ENCODE data around the gene PSMA1. TPM values are rescaled to one million over a fixed set of nuclear protein-coding genes. Genes with fewer than 3 reads are reported as not detected.
"Not testable (repeated sequence)": the region's sequence is repeated elsewhere in the genome, so short reads cannot be mapped to it uniquely, and the experiment has no call there.

Gene PSMA1
- total RNA-seq, 2 experiments from 2014 or later = 171 to 173 TPM

DNA sequence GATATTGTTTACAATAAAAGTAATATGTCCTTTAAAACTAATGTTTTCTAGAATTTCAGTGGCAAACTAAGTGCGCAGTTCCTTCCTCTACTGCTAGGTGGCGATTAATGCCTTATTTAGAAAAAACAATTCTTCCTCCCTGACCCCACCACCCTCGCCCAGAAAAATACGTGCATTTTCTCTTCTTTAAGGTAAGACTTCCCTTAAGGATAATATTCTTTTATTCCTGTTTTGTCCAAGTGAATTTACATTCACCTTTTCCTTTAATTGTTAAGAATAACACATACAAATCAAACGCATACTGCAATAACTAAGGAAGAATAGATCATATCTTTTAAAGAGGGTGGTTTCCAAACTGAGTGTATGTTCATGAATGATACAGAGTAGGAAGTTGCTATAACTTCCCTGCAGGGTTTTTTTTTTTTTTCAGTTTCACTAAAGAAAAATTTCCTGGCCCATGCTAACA, 17.0 kb upstream of the PSMA1 start:
- H3K4me3 ChIP-seq (ENCODE audit: low read depth, low read length, poor library complexity, severe bottlenecking) = no peak overlapping the region
- H3K4me2 ChIP-seq (ENCODE audit: low read length) = peak overlapping the region; percentile 19
- H3K36me3 ChIP-seq (ENCODE audit: insufficient read depth, low read length) = no peaks in the 10 kb centered on the region
- H4K20me1 ChIP-seq (ENCODE audit: insufficient read depth, low read length) = no peaks in the 10 kb centered on the region
- no peaks in the 10 kb centered on the region for H3K79me2 ChIP-seq (ENCODE audit: insufficient read depth, low read depth, low read length)
- no peaks in the 10 kb centered on the region for H3K9me3 ChIP-seq (ENCODE audit: low read length)
- BruUV-seq (replicated peaks) = no TSS peak
- H2AFZ ChIP-seq (ENCODE audit: low read length) = no peak overlapping the region; the same call in 1 of the 2 replicates
- no peak for TF ChIP-seq EZH2phosphoT487 (IDR thresholded peaks at IDR 0.05; ENCODE audit: borderline replicate concordance, low read depth, low read length)
- TF ChIP-seq, protein P1, sequence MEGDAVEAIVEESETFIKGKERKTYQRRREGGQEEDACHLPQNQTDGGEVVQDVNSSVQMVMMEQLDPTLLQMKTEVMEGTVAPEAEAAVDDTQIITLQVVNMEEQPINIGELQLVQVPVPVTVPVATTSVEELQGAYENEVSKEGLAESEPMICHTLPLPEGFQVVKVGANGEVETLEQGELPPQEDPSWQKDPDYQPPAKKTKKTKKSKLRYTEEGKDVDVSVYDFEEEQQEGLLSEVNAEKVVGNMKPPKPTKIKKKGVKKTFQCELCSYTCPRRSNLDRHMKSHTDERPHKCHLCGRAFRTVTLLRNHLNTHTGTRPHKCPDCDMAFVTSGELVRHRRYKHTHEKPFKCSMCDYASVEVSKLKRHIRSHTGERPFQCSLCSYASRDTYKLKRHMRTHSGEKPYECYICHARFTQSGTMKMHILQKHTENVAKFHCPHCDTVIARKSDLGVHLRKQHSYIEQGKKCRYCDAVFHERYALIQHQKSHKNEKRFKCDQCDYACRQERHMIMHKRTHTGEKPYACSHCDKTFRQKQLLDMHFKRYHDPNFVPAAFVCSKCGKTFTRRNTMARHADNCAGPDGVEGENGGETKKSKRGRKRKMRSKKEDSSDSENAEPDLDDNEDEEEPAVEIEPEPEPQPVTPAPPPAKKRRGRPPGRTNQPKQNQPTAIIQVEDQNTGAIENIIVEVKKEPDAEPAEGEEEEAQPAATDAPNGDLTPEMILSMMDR (conservative IDR thresholded peaks at IDR 0.05; ENCODE audit: low read length) = peak; percentile 92
- DNase-seq (ENCODE audit: low spot score) = peak; percentile 40
- H3K9me2 ChIP-seq (ENCODE audit: insufficient read depth, low read length) = no peaks in the 10 kb centered on the region
- intact Hi-C loops (cut with micrococcal nuclease; ENCODE audit: unreplicated experiment) = loop anchor here (1.0 to 10.0 kb wide), 3 partner anchors 100 to 370 kb away; no protein-coding TSS in a partner anchor
- H3K4me1 ChIP-seq (ENCODE audit: insufficient read depth, low read length, poor library complexity, severe bottlenecking) = no peaks in the 10 kb centered on the region
- ChIA-PET CTCF (ENCODE audit: unreplicated experiment) (no interaction called here), POLR2A (interaction anchor here (1.0 kb wide), 1 partner anchor 71 kb away, joined by 3 read pairs; no protein-coding TSS in a partner anchor)
- H3K27ac ChIP-seq (ENCODE audit: low read depth, low read length, poor library complexity, severe bottlenecking) = no peak overlapping the region

DNA sequence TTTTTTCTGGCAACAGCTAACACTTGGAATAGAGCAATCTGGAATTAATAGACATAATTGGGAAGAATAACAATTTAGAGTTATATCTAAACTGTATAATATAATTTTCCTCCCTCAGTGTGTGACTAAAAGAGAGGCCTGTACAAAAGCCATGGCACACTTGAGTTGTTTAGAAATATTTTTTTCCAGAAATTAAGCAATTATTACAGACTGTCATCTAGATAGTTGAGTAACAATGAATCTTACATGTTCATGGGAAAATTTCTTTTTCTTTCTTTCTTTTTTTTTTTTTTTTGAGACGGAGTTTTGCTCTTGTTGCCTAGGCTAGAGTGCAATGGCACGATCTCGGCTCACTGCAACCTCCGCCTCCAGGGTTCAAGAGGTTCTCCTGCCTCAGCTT, 15.0 kb upstream of the PSMA1 start:
- H3K36me3 ChIP-seq (ENCODE audit: insufficient read depth, low read length); H3K4me2 ChIP-seq (ENCODE audit: low read length); H2AFZ ChIP-seq (ENCODE audit: low read length); H3K9me3 ChIP-seq (ENCODE audit: low read length); POLR2A ChIA-PET; CTCF ChIA-PET (ENCODE audit: unreplicated experiment); H3K9me2 ChIP-seq (ENCODE audit: insufficient read depth, low read length); H4K20me1 ChIP-seq (ENCODE audit: insufficient read depth, low read length); H3K4me3 ChIP-seq (ENCODE audit: low read depth, low read length, poor library complexity, severe bottlenecking); H3K27ac ChIP-seq (ENCODE audit: low read depth, low read length, poor library complexity, severe bottlenecking); BruUV-seq (replicated peaks); DNase-seq (ENCODE audit: low spot score); H3K4me1 ChIP-seq (ENCODE audit: insufficient read depth, low read length, poor library complexity, severe bottlenecking); H3K79me2 ChIP-seq (ENCODE audit: insufficient read depth, low read depth, low read length): not testable (repeated sequence)
- intact Hi-C loops (cut with micrococcal nuclease; ENCODE audit: unreplicated experiment) = loop anchor here (5.0 to 10.0 kb wide), 2 partner anchors 102 to 230 kb away; no protein-coding TSS in a partner anchor

DNA sequence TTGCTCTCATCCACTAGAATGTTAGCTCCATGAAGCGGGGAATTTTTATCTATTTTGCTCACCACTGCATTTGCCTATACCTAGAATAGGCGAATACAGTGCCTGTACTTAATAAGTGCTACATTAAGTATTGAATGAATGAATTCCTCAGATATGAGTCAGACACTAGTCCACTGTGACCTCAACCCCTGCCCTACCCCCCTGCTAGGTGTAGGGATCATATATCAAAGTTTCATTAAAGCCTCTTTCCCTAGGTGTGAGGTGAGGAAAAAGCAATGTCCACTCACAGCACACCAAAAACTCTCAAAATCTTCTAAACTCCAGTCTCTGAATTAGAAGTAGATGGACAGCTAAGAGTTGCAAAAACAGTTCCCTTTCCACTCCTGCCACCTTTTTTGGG, 9.8 kb upstream of the PSMA1 start:
- no peak for DNase-seq (ENCODE audit: low spot score)
- no peaks in the 10 kb centered on the region for H3K36me3 ChIP-seq (ENCODE audit: insufficient read depth, low read length)
- no peak overlapping the region for H3K4me3 ChIP-seq (ENCODE audit: low read depth, low read length, poor library complexity, severe bottlenecking)
- H4K20me1 ChIP-seq (ENCODE audit: insufficient read depth, low read length) = no peaks in the 10 kb centered on the region
- ChIA-PET POLR2A (interaction anchor here (0.7 to 1.2 kb wide), 3 partner anchors 13 to 587 kb away, joined by 3 to 4 read pairs (median 3); no protein-coding TSS in a partner anchor), CTCF (ENCODE audit: unreplicated experiment) (no interaction called here)
- intact Hi-C loops (cut with micrococcal nuclease; ENCODE audit: unreplicated experiment) = loop anchor here (10.0 kb wide), 1 partner anchor 235 kb away; no protein-coding TSS in a partner anchor
- BruUV-seq (replicated peaks) = no TSS peak
- no peak overlapping the region for H2AFZ ChIP-seq (ENCODE audit: low read length)
- H3K9me3 ChIP-seq (ENCODE audit: low read length) = no peaks in the 10 kb centered on the region
- H3K79me2 ChIP-seq (ENCODE audit: insufficient read depth, low read depth, low read length) = no peaks in the 10 kb centered on the region
- H3K4me2 ChIP-seq (ENCODE audit: low read length) = no peak overlapping the region
- no peaks in the 10 kb centered on the region for H3K9me2 ChIP-seq (ENCODE audit: insufficient read depth, low read length)
- no peaks in the 10 kb centered on the region for H3K4me1 ChIP-seq (ENCODE audit: insufficient read depth, low read length, poor library complexity, severe bottlenecking)
- TF ChIP-seq EZH2phosphoT487 (IDR thresholded peaks at IDR 0.05; ENCODE audit: borderline replicate concordance, low read depth, low read length) = no peak
- TF ChIP-seq, protein P1 (conservative IDR thresholded peaks at IDR 0.05; ENCODE audit: low read length) = no peak
- H3K27ac ChIP-seq (ENCODE audit: low read depth, low read length, poor library complexity, severe bottlenecking) = no peak overlapping the region

All from OCI-LY7 (cell line).